ENCODE data around the gene NDUFV3. TPM values are rescaled to one million over a fixed set of nuclear protein-coding genes. Genes with fewer than 3 reads are reported as not detected.

Gene NDUFV3
- total and polyA plus RNA-seq, 2 donors (not counting 3 experiments of a cell fraction or from before 2014, with no cell fraction given), result 13.4 to 45.7 TPM

GRCh38 chr21:42864815-42865775, 28.0 kb upstream of the NDUFV3 start:
- Histone ChIP-seq H3K27me3 (ENCODE audit: control insufficient read depth in 2 of 2, insufficient read depth in 2 of 2, low read length in 2 of 2) (no peaks in the 10 kb centered on the region), H3K9me1 (replicated peaks; ENCODE audit: control insufficient read depth, extremely low read depth, insufficient read depth, low read length) (no peaks in the 10 kb centered on the region), H3K9me3 (replicated peaks; ENCODE audit: control insufficient read depth, insufficient read depth, low read length) (no peaks in the 10 kb centered on the region), H3K79me2 (ENCODE audit: control insufficient read depth, insufficient read depth, low read length) (peaks cover 86% of the 10 kb centered on the region), H3K36me3 (ENCODE audit: control insufficient read depth in 2 of 2, extremely low read depth in 1 of 2, insufficient read depth in 2 of 2, low read length in 2 of 2) (peaks cover 12 to 19% of the 10 kb centered on the region in 2 experiments), H3K4me3 (replicated peaks in 1 of 3; ENCODE audit: insufficient read depth in 1 of 3, low read depth in 1 of 3, low read length in 3 of 3) (no peak overlapping the region), H3K9ac (replicated peaks; ENCODE audit: extremely low read depth, insufficient read depth, low read length) (no peak overlapping the region), H3K27ac (ENCODE audit: insufficient read depth, low read depth, low read length) (no peak overlapping the region), H4K20me1 (replicated peaks; ENCODE audit: control insufficient read depth, extremely low read depth, insufficient read depth, low read length) (no peaks in the 10 kb centered on the region), H3K4me2 (ENCODE audit: insufficient read depth, low read length) (no peak overlapping the region), H3K4me1 (ENCODE audit: control insufficient read depth, extremely low read depth, insufficient read depth, low read length) (peaks cover 16% of the 10 kb centered on the region), H2AFZ (ENCODE audit: low read depth, low read length) (no peak overlapping the region)
- intact Hi-C loops (cut with micrococcal nuclease), result no loop called here
- ChIA-PET CTCF (no interaction called here), POLR2A (no interaction called here)
- TF ChIP-seq FOS (IDR thresholded peaks at IDR 0.05; ENCODE audit: borderline replicate concordance, insufficient read depth, low read length) (no peak), POLR2A (IDR thresholded peaks at IDR 0.05; ENCODE audit: low read depth, low read length) (no peak), MAX (IDR thresholded peaks at IDR 0.05; ENCODE audit: insufficient read depth, insufficient read length) (no peak), POLR2AphosphoS5 (IDR thresholded peaks at IDR 0.05; ENCODE audit: insufficient read depth, low read depth, low read length) (no peak), CTCF (IDR thresholded peaks at IDR 0.05; ENCODE audit: extremely low read depth in 1 of 2, insufficient read depth in 1 of 2, low read depth in 1 of 2, low read length in 2 of 2) (no peak), EZH2 (IDR thresholded peaks at IDR 0.05; ENCODE audit: borderline replicate concordance, low read depth, low read length, severe bottlenecking) (no peak), JUN (IDR thresholded peaks at IDR 0.05; ENCODE audit: borderline replicate concordance, insufficient read depth, insufficient read length, low read depth) (no peak), GATA2 (IDR thresholded peaks at IDR 0.05; ENCODE audit: insufficient read depth, insufficient read length, low read depth, low read length) (no peak), MYC (IDR thresholded peaks at IDR 0.05; ENCODE audit: low read depth, low read length) (no peak)
- no peak for DNase-seq (ENCODE audit: low read depth, low spot score)
- no peak for FAIRE-seq
- dilution Hi-C loops (cut with MboI; ENCODE audit: extremely low pct_ligation_motif_present, low sequenced_read_pairs), result no loop called here
- BruUV-seq (replicated peaks), result no TSS peak
